MCF 10A (cell line): ENCODE data around the gene IL17REL. TPM values are rescaled to one million over a fixed set of nuclear protein-coding genes. Genes with fewer than 3 reads are reported as not detected.

Experiments
- BruUV-seq: library from RNA; stranded (reverse); fragments of 400-500 nt; replicated peaks from 2 replicates; lab custom pipeline; 2021; lab: Mats Ljungman, UMichigan
- CTCF ChIA-PET: fragments of 300-600 bp; sonication (Branson Sonifier 250); formaldehyde crosslinking; extraction: SDS; loops from one replicate; lab custom pipeline; 2021; ENCODE audit warnings: antibody characterized with exemption, inconsistent platforms; lab: Yijun Ruan, JAX
- POLR2A ChIA-PET: fragments of 300-600, 350-650 bp; sonication (Branson Sonifier 250); formaldehyde crosslinking; extraction: SDS; loops from one replicate; lab custom pipeline; 2020; ENCODE audit warnings: antibody characterized with exemption, inconsistent platforms; lab: Yijun Ruan, JAX
- DNase-seq: peaks from one replicate; pipeline ENCODE4 v3.0.0-alpha.2; 2018; ENCODE audit not compliant: unreplicated experiment
- H3K27ac Mint-ChIP-seq: one replicate; pipeline ENCODE4 v1.8.0; 2022; ENCODE audit warnings: mild to moderate bottlenecking, low read depth, mixed read lengths; ENCODE audit not compliant: unreplicated experiment
- H3K27me3 Mint-ChIP-seq: one replicate; pipeline ENCODE4 v1.8.0; 2022; ENCODE audit warnings: mixed read lengths; ENCODE audit not compliant: insufficient read depth, unreplicated experiment
- H3K36me3 Mint-ChIP-seq: one replicate; pipeline ENCODE4 v1.8.0; 2022; ENCODE audit warnings: mild to moderate bottlenecking, moderate library complexity, mixed read lengths; ENCODE audit not compliant: insufficient read depth, unreplicated experiment
- H3K4me1 Mint-ChIP-seq: one replicate; pipeline ENCODE4 v1.8.0; 2022; ENCODE audit warnings: mixed read lengths; ENCODE audit not compliant: insufficient read depth, unreplicated experiment
- H3K4me3 Mint-ChIP-seq: one replicate; pipeline ENCODE4 v1.8.0; 2022; ENCODE audit warnings: mild to moderate bottlenecking, moderate library complexity, mixed read lengths; ENCODE audit not compliant: unreplicated experiment
- H3K9me3 Mint-ChIP-seq: one replicate; pipeline ENCODE4 v1.8.0; 2022; ENCODE audit warnings: mixed read lengths; ENCODE audit not compliant: unreplicated experiment
- CTCF ChIP-seq: fragments of 200-600 bp; IDR thresholded peaks from one replicate; pipeline ENCODE4 v1.8.0; 2022; ENCODE audit warnings: antibody characterized with exemption, mild to moderate bottlenecking; ENCODE audit not compliant: unreplicated experiment
- intact Hi-C: fragments of 100-400 bp; cut with micrococcal nuclease; formaldehyde crosslinking; loops from 2 replicates; pipeline ENCODE4 v1.14.1; 2022
- total RNA-seq: library from RNA; stranded (reverse); gene quantifications from 2 replicates; pipeline ENCODE4 v1.2.3, GENCODE V29; 2022

IL17REL gene
- total RNA-seq, 1 experiment from 2014 or later: not detected

GRCh38 chr22:49999946-50000586, 12.5 kb downstream of the IL17REL start:
- no peaks in the 10 kb centered on the region for H3K27me3 Mint-ChIP-seq
- BruUV-seq: no TSS peak
- H3K27ac Mint-ChIP-seq: no peak overlapping the region
- peaks cover 6% of the 10 kb centered on the region for H3K4me1 Mint-ChIP-seq
- no peak for DNase-seq
- no peaks in the 10 kb centered on the region for H3K9me3 Mint-ChIP-seq
- ChIA-PET CTCF (interaction anchor here (1.1 kb wide), 1 partner anchor 10 kb away, joined by 5 read pairs; no protein-coding TSS in a partner anchor), POLR2A (no interaction called here)
- TF ChIP-seq CTCF: no peak
- intact Hi-C loops: no loop called here
- no peak overlapping the region for H3K4me3 Mint-ChIP-seq
- no peaks in the 10 kb centered on the region for H3K36me3 Mint-ChIP-seq

- no peaks in the 10 kb centered on the region for H3K9me3 Mint-ChIP-seq
These were observed 13.3 kb downstream of the IL17REL start for GRCh38 chr22:49999063-49999945.

GRCh38 chr22:49998718-49999062, 13.9 kb downstream of the IL17REL start:
- CTCF ChIA-PET: interaction anchor here (1.1 kb wide), 1 partner anchor 8 kb away, joined by 5 read pairs; no protein-coding TSS in a partner anchor
- intact Hi-C loops: no loop called here
- POLR2A ChIA-PET: no interaction called here
- BruUV-seq: no TSS peak
- H3K36me3 Mint-ChIP-seq: no peaks in the 10 kb centered on the region
- no peaks in the 10 kb centered on the region for H3K9me3 Mint-ChIP-seq
- H3K27ac Mint-ChIP-seq: no peak overlapping the region
- peaks cover 6% of the 10 kb centered on the region for H3K4me1 Mint-ChIP-seq
- TF ChIP-seq CTCF: no peak
- no peak overlapping the region for H3K4me3 Mint-ChIP-seq
- H3K27me3 Mint-ChIP-seq: no peaks in the 10 kb centered on the region
- no peak for DNase-seq

More at GRCh38 chr22:49999063-49999945, 13.3 kb downstream of the IL17REL start:
- BruUV-seq: no TSS peak
- Mint-ChIP-seq H3K36me3 (no peaks in the 10 kb centered on the region), H3K27me3 (no peaks in the 10 kb centered on the region), H3K4me1 (peaks cover 6% of the 10 kb centered on the region), H3K4me3 (no peak overlapping the region), H3K27ac (no peak overlapping the region)
- DNase-seq: no peak
- intact Hi-C loops: no loop called here
- ChIA-PET POLR2A (no interaction called here), CTCF (interaction anchor here (1.1 kb wide), 1 partner anchor 9 kb away, joined by 5 read pairs; no protein-coding TSS in a partner anchor)
- TF ChIP-seq CTCF: no peak
